Measurements from ENCODE around the gene KRT83. TPM values are rescaled to one million over a fixed set of nuclear protein-coding genes. Genes with fewer than 3 reads are reported as not detected.
"Not testable (repeated sequence)": the region's sequence is repeated elsewhere in the genome, so short reads cannot be mapped to it uniquely, and the experiment has no call there.

The KRT83 gene
- total RNA-seq, 3 donors from 2014 or later: not detected

GRCh38 chr12:52347551-52348510, 26.6 kb upstream of the KRT83 start:
- Histone ChIP-seq H3K4me3 (no peak overlapping the region), H3K4me1 (ENCODE audit: low read depth) (no peaks in the 10 kb centered on the region), H3K36me3 (ENCODE audit: low read depth) (no peaks in the 10 kb centered on the region), H3K9me3 (no peaks in the 10 kb centered on the region)
- DNase-seq (no peak), ATAC-seq (no peak)
- TF ChIP-seq CTCF (IDR thresholded peaks at IDR 0.05): no peak
- intact Hi-C loops (cut with DNase I, micrococcal nuclease): no loop called here

GRCh38 chr12:52347016-52347415, 25.8 kb upstream of the KRT83 start:
- ATAC-seq (peak; percentile 43), DNase-seq (no peak)
- no peak for TF ChIP-seq CTCF (IDR thresholded peaks at IDR 0.05)
- intact Hi-C loops (cut with DNase I, micrococcal nuclease): no loop called here
- Histone ChIP-seq H3K9me3 (no peaks in the 10 kb centered on the region), H3K36me3 (ENCODE audit: low read depth) (no peaks in the 10 kb centered on the region), H3K4me1 (ENCODE audit: low read depth) (no peaks in the 10 kb centered on the region), H3K4me3 (no peak overlapping the region)

- Histone ChIP-seq H3K4me1 (ENCODE audit: low read depth) (no peaks in the 10 kb centered on the region), H3K36me3 (ENCODE audit: low read depth) (no peaks in the 10 kb centered on the region), H3K9me3 (no peaks in the 10 kb centered on the region), H3K4me3 (no peak overlapping the region)
- intact Hi-C loops (cut with DNase I, micrococcal nuclease): no loop called here
- no peak for TF ChIP-seq CTCF (IDR thresholded peaks at IDR 0.05)
- DNase-seq: no peak
- peak; percentile 52 for ATAC-seq
Observed at GRCh38 chr12:52346593-52346992, 25.4 kb upstream of the KRT83 start.

GRCh38 chr12:52345041-52345440, 23.8 kb upstream of the KRT83 start:
- H3K36me3 ChIP-seq (ENCODE audit: low read depth); intact Hi-C loops (cut with DNase I, micrococcal nuclease); H3K9me3 ChIP-seq; ATAC-seq; H3K4me1 ChIP-seq (ENCODE audit: low read depth); DNase-seq; H3K4me3 ChIP-seq: not testable (repeated sequence)

GRCh38 chr12:52344111-52344510, 22.9 kb upstream of the KRT83 start:
- no peak overlapping the region for H3K4me3 ChIP-seq
- H3K9me3 ChIP-seq: no peaks in the 10 kb centered on the region
- intact Hi-C loops (cut with DNase I, micrococcal nuclease): no loop called here
- ATAC-seq (no peak), DNase-seq (no peak)
- no peaks in the 10 kb centered on the region for H3K4me1 ChIP-seq (ENCODE audit: low read depth)
- TF ChIP-seq CTCF (IDR thresholded peaks at IDR 0.05): no peak
- H3K36me3 ChIP-seq (ENCODE audit: low read depth): no peaks in the 10 kb centered on the region

GRCh38 chr12:52343550-52343949, 22.4 kb upstream of the KRT83 start:
- H3K9me3 ChIP-seq: no peaks in the 10 kb centered on the region
- no peak for TF ChIP-seq CTCF (IDR thresholded peaks at IDR 0.05)
- DNase-seq: no peak
- H3K4me3 ChIP-seq: no peak overlapping the region
- no peaks in the 10 kb centered on the region for H3K36me3 ChIP-seq (ENCODE audit: low read depth)
- ATAC-seq: no peak
- intact Hi-C loops (cut with DNase I, micrococcal nuclease): no loop called here
- H3K4me1 ChIP-seq (ENCODE audit: low read depth): no peaks in the 10 kb centered on the region
